Natural killer cell (primary cell): Measurements from ENCODE around the gene KRT37. TPM values are rescaled to one million over a fixed set of nuclear protein-coding genes. Genes with fewer than 3 reads are reported as not detected.

ENCODE experiments used
- ATAC-seq, 3 donors: fragments of 150-1000 bp in 2 of 3; fragments of 200-7000 bp in 1 of 3; cut with Tn5 transposase; 1 replicate in 1 of 3; 2 replicates in 2 of 3; pipeline ENCODE4 v1.10.0; 2021; ENCODE audit warnings: mild to moderate bottlenecking in 2 of 3, moderate library complexity in 2 of 3
- DNase-seq, 2 donors: peaks; one replicate each; pipeline versions ENCODE4 v3.0.0 to v3.0.0-alpha.2; 2013 to 2021; ENCODE audit warnings: mixed read lengths in 1 of 2
- H3K27ac ChIP-seq: one replicate; pipeline ENCODE4 v1.5.1; 2013; ENCODE audit warnings: mild to moderate bottlenecking, low read length
- H3K27me3 ChIP-seq: one replicate; pipeline ENCODE4 v1.6.1; 2013; ENCODE audit warnings: low read length; ENCODE audit not compliant: control insufficient read depth, insufficient read depth
- H3K36me3 ChIP-seq: one replicate; pipeline ENCODE4 v1.6.1; 2013; ENCODE audit warnings: low read length; ENCODE audit not compliant: control insufficient read depth, insufficient read depth
- H3K4me1 ChIP-seq: one replicate; pipeline ENCODE4 v1.6.1; 2013; ENCODE audit warnings: low read length; ENCODE audit not compliant: control insufficient read depth, insufficient read depth
- H3K4me3 ChIP-seq: one replicate; pipeline ENCODE4 v1.5.1; 2013; ENCODE audit warnings: low read length
- H3K9me3 ChIP-seq: one replicate; pipeline ENCODE4 v1.6.1; 2013; ENCODE audit warnings: low read length; ENCODE audit not compliant: control insufficient read depth, insufficient read depth
- H3K27ac Mint-ChIP-seq, 2 donors: one replicate each; pipeline ENCODE4 v1.8.0; 2022; ENCODE audit warnings: mild to moderate bottlenecking in 2 of 2, mixed read lengths in 2 of 2, moderate library complexity in 1 of 2
- H3K27me3 Mint-ChIP-seq, 2 donors: one replicate each; pipeline ENCODE4 v1.8.0; 2022; ENCODE audit warnings: low read depth in 2 of 2, mixed read lengths in 2 of 2
- H3K36me3 Mint-ChIP-seq: one replicate; pipeline ENCODE4 v1.8.0; 2022; ENCODE audit warnings: mixed read lengths
- H3K4me1 Mint-ChIP-seq, 2 donors: one replicate each; pipeline ENCODE4 v1.8.0; 2022; ENCODE audit warnings: mixed read lengths in 2 of 2
- H3K4me3 Mint-ChIP-seq: one replicate; pipeline ENCODE4 v1.8.0; 2022; ENCODE audit warnings: mild to moderate bottlenecking, moderate library complexity, mixed read lengths
- H3K9me3 Mint-ChIP-seq, 2 donors: one replicate each; pipeline ENCODE4 v1.8.0; 2022; ENCODE audit warnings: mixed read lengths in 2 of 2
- CTCF ChIP-seq: fragments of 200-600 bp; IDR thresholded peaks from one replicate; pipeline ENCODE4 v1.8.0; 2022; ENCODE audit warnings: antibody characterized with exemption
- WGBS: methylation state at CpG from one replicate; pipeline ENCODE4 v1.1.7; 2013; ENCODE audit warnings: missing lambda C conversion rate; ENCODE audit not compliant: insufficient coverage; 5-methylcytosine and 5-hydroxymethylcytosine counted together
- intact Hi-C: fragments of 100-400 bp; cut with micrococcal nuclease; formaldehyde crosslinking; loops from one replicate; pipeline ENCODE4 v1.14.2; 2022
- total RNA-seq, 4 donors: library from RNA; stranded (reverse); fragments of 120-200 nt in 1 of 4; gene quantifications; one replicate each; pipeline versions ENCODE4 v1.2.3 to v1.2.4, GENCODE V29; 2013 to 2022

Gene KRT37
- not detected for total RNA-seq
- total RNA-seq (2013) = not detected

GRCh38 chr17:41424111-41424635 is at the start of gene KRT37:
TSS of gene KRT37 (minus strand) at chr17:41424585. CDS start at chr17:41424523, 62 bp downstream.
- Histone ChIP-seq H3K27me3 (no peaks in the 10 kb centered on the region), H3K9me3 (no peaks in the 10 kb centered on the region), H3K4me3 (no peak within 1 kb of the TSS), H3K4me1 (peaks cover 12% of the 10 kb centered on the region), H3K27ac (no peak within 1 kb of the TSS), H3K36me3 (no peaks in the 10 kb centered on the region)
- no peak for ATAC-seq
- H3K4me1 Mint-ChIP-seq = no peaks in the 10 kb centered on the region
- H3K9me3 Mint-ChIP-seq = no peaks in the 10 kb centered on the region
- H3K4me3 Mint-ChIP-seq = no peak within 1 kb of the TSS
- H3K27ac Mint-ChIP-seq = no peak within 1 kb of the TSS
- 95% methylated on average over 12 of the region's 13 CpGs for WGBS
- TF ChIP-seq CTCF = no peak
- H3K27me3 Mint-ChIP-seq = peaks cover 0 to 27% of the 10 kb centered on the region in 2 donors
- DNase-seq = no peak
- intact Hi-C loops = no loop called here
- H3K36me3 Mint-ChIP-seq = no peaks in the 10 kb centered on the region

GRCh38 chr17:41468346-41468745 is 44.0 kb upstream of the KRT37 start:
- Histone ChIP-seq H3K9me3 (no peaks in the 10 kb centered on the region), H3K4me1 (no peaks in the 10 kb centered on the region), H3K27ac (no peak overlapping the region), H3K27me3 (no peaks in the 10 kb centered on the region), H3K36me3 (no peaks in the 10 kb centered on the region), H3K4me3 (no peak overlapping the region)
- no peak overlapping the region for H3K27ac Mint-ChIP-seq
- DNase-seq (no peak), ATAC-seq (no peak)
- no peak for TF ChIP-seq CTCF
- intact Hi-C loops = no loop called here
- no peak overlapping the region for H3K4me3 Mint-ChIP-seq
- no peaks in the 10 kb centered on the region for H3K36me3 Mint-ChIP-seq
- H3K9me3 Mint-ChIP-seq = no peaks in the 10 kb centered on the region
- no peaks in the 10 kb centered on the region for H3K4me1 Mint-ChIP-seq
- H3K27me3 Mint-ChIP-seq = peaks cover 15 to 29% of the 10 kb centered on the region in 2 donors

GRCh38 chr17:41467561-41467960 is 43.2 kb upstream of the KRT37 start:
- no peak overlapping the region for H3K27ac ChIP-seq
- Mint-ChIP-seq H3K4me1 (no peaks in the 10 kb centered on the region), H3K27ac (no peak overlapping the region), H3K27me3 (peaks cover 15 to 29% of the 10 kb centered on the region in 2 donors), H3K36me3 (no peaks in the 10 kb centered on the region), H3K4me3 (no peak overlapping the region), H3K9me3 (no peaks in the 10 kb centered on the region)
- no peak overlapping the region for H3K4me3 ChIP-seq
- H3K4me1 ChIP-seq = no peaks in the 10 kb centered on the region
- WGBS = 83% methylated on average over 4 of the region's 4 CpGs
- H3K36me3 ChIP-seq = no peaks in the 10 kb centered on the region
- DNase-seq = no peak
- no peak for TF ChIP-seq CTCF
- no peaks in the 10 kb centered on the region for H3K9me3 ChIP-seq
- no peaks in the 10 kb centered on the region for H3K27me3 ChIP-seq
- no peak for ATAC-seq
- intact Hi-C loops = no loop called here

GRCh38 chr17:41466988-41467387 is 42.6 kb upstream of the KRT37 start, which contains the start of gene KRT32:
TSS of gene KRT32 (minus strand) at chr17:41467386. CDS start at chr17:41467325, 61 bp downstream.
- no peaks in the 10 kb centered on the region for H3K4me1 Mint-ChIP-seq
- TF ChIP-seq CTCF = no peak
- H3K4me3 Mint-ChIP-seq = no peak within 1 kb of the TSS
- ATAC-seq = no peak
- intact Hi-C loops = no loop called here
- no peaks in the 10 kb centered on the region for H3K36me3 Mint-ChIP-seq
- H3K36me3 ChIP-seq = no peaks in the 10 kb centered on the region
- no peaks in the 10 kb centered on the region for H3K27me3 ChIP-seq
- H3K9me3 ChIP-seq = no peaks in the 10 kb centered on the region
- DNase-seq = no peak
- no peak within 1 kb of the TSS for H3K4me3 ChIP-seq
- no peaks in the 10 kb centered on the region for H3K4me1 ChIP-seq
- no peaks in the 10 kb centered on the region for H3K9me3 Mint-ChIP-seq
- WGBS = 91% methylated on average over 13 of the region's 14 CpGs
- H3K27me3 Mint-ChIP-seq = peaks cover 15 to 28% of the 10 kb centered on the region in 2 donors
- no peak within 1 kb of the TSS for H3K27ac ChIP-seq
- H3K27ac Mint-ChIP-seq = no peak within 1 kb of the TSS
